ENCODE measurements around the gene RRP1B.

GRCh38 chr21:43734131-43734927 is 75.0 kb downstream of the RRP1B start:
- TF ChIP-seq CTCF (IDR thresholded peaks at IDR 0.05) (no peak), POLR2AphosphoS5 (IDR thresholded peaks at IDR 0.05) (peak in 2 of 3 donors; percentile 22 to 69), POLR2A (IDR thresholded peaks at IDR 0.05) (no peak)

All from stomach (tissue), 4 donors.